Measurements from ENCODE around the gene ATXN2. TPM values are rescaled to one million over a fixed set of nuclear protein-coding genes. Genes with fewer than 3 reads are reported as not detected.

ATXN2 gene
- total RNA-seq, 2 experiments from 2014 or later: 36.1 to 81.4 TPM

DNA sequence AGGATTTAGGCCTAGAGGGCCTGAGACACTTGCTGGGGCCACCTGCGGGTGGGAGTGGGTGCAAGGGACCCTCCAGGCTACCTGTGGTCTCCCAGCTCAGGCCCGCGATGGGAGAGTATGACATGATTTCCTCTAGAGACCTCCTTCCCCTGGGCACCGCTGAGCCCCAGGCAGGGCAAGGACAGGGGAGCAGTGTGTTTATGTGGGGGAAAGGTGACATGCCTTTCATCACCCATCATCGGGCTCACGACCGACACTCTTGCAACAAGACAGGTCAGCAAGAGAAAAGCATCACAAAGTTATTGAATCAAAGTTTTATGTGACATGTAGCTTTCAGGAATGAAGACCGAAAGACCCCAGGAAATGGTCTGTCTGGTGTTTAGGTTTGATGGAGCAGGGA, 173.5 kb downstream of the ATXN2 start:
- Histone ChIP-seq H3K9me3 (ENCODE audit: low read length) (no peaks in the 10 kb centered on the region), H2AFZ (ENCODE audit: low read length) (no peak overlapping the region), H3K4me1 (ENCODE audit: insufficient read depth, low read length, poor library complexity, severe bottlenecking) (peaks cover 27% of the 10 kb centered on the region), H3K9me2 (ENCODE audit: insufficient read depth, low read length) (no peaks in the 10 kb centered on the region), H3K27ac (ENCODE audit: low read depth, low read length, poor library complexity, severe bottlenecking) (no peak overlapping the region), H3K4me3 (ENCODE audit: low read depth, low read length, poor library complexity, severe bottlenecking) (no peak overlapping the region), H4K20me1 (ENCODE audit: insufficient read depth, low read length) (0 out of 2 replicates have a peak, but pooled peaks cover 6% of the 10 kb centered on the region), H3K36me3 (ENCODE audit: insufficient read depth, low read length) (peaks cover 26% of the 10 kb centered on the region), H3K79me2 (ENCODE audit: insufficient read depth, low read depth, low read length) (peaks cover 9% of the 10 kb centered on the region), H3K4me2 (ENCODE audit: low read length) (no peak overlapping the region)
- BruUV-seq (replicated peaks): no TSS peak
- intact Hi-C loops (cut with micrococcal nuclease; ENCODE audit: unreplicated experiment): no loop called here
- ChIA-PET POLR2A (interaction anchor here (0.7 kb wide), 1 partner anchor 12 kb away, joined by 3 read pairs; no protein-coding TSS in a partner anchor), CTCF (ENCODE audit: unreplicated experiment) (no interaction called here)
- DNase-seq (ENCODE audit: low spot score): no peak
- TF ChIP-seq, protein P1, sequence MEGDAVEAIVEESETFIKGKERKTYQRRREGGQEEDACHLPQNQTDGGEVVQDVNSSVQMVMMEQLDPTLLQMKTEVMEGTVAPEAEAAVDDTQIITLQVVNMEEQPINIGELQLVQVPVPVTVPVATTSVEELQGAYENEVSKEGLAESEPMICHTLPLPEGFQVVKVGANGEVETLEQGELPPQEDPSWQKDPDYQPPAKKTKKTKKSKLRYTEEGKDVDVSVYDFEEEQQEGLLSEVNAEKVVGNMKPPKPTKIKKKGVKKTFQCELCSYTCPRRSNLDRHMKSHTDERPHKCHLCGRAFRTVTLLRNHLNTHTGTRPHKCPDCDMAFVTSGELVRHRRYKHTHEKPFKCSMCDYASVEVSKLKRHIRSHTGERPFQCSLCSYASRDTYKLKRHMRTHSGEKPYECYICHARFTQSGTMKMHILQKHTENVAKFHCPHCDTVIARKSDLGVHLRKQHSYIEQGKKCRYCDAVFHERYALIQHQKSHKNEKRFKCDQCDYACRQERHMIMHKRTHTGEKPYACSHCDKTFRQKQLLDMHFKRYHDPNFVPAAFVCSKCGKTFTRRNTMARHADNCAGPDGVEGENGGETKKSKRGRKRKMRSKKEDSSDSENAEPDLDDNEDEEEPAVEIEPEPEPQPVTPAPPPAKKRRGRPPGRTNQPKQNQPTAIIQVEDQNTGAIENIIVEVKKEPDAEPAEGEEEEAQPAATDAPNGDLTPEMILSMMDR (conservative IDR thresholded peaks at IDR 0.05; ENCODE audit: low read length): no peak

- Histone ChIP-seq H4K20me1 (ENCODE audit: insufficient read depth, low read length) (0 out of 2 replicates have a peak, but pooled peaks cover 6% of the 10 kb centered on the region), H3K4me2 (ENCODE audit: low read length) (no peak overlapping the region), H3K9me2 (ENCODE audit: insufficient read depth, low read length) (no peaks in the 10 kb centered on the region), H3K36me3 (ENCODE audit: insufficient read depth, low read length) (peaks cover 27% of the 10 kb centered on the region; the same call in 1 of the 2 replicates), H3K27ac (ENCODE audit: low read depth, low read length, poor library complexity, severe bottlenecking) (no peak overlapping the region), H3K9me3 (ENCODE audit: low read length) (no peaks in the 10 kb centered on the region), H3K4me1 (ENCODE audit: insufficient read depth, low read length, poor library complexity, severe bottlenecking) (peaks cover 19% of the 10 kb centered on the region), H3K4me3 (ENCODE audit: low read depth, low read length, poor library complexity, severe bottlenecking) (no peak overlapping the region), H2AFZ (ENCODE audit: low read length) (no peak overlapping the region), H3K79me2 (ENCODE audit: insufficient read depth, low read depth, low read length) (peaks cover 4% of the 10 kb centered on the region; the same call in 1 of the 2 replicates)
- no peak for DNase-seq (ENCODE audit: low spot score)
- no TSS peak for BruUV-seq (replicated peaks)
- POLR2A ChIA-PET: no interaction called here
- no peak for TF ChIP-seq EZH2phosphoT487 (IDR thresholded peaks at IDR 0.05; ENCODE audit: borderline replicate concordance, low read depth, low read length)
- TF ChIP-seq, protein P1 (conservative IDR thresholded peaks at IDR 0.05; ENCODE audit: low read length): 0 out of 2 replicates have a peak, but pooled peaks have one; percentile 21
- intact Hi-C loops (cut with micrococcal nuclease; ENCODE audit: unreplicated experiment): no loop called here
- CTCF ChIA-PET (ENCODE audit: unreplicated experiment): no interaction called here
Observed at GRCh38 chr12:111424793-111425251, 174.3 kb downstream of the ATXN2 start.

DNA sequence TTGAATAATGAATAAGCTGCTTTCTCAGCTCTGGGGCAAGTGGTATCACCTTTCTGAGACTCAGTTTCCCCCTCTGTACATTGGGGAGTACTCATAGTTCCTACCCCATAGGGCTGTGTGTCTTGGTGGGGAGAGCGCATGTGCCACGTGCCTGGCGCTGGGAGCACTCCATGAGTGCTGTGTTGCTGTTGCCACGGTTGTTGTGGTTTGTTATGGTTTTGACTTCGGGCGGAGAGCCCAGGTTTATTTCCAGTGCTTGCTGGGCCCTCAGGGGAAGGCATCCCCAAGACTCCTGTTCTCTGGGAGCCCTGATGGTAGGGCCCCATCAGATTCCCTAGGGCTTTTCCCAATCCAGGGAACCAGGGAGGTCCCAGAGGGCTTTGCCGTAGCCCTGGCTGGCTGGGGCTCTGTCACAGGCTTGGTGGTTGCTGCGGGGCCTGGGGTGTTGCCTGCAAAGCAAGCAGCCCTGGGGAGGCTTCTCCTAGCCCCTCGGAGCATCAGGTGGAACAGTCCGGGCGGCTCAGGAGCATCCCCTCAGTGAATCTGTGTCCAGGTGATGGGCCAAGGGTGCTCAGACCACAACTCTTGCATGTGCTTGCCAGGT, 174.8 kb downstream of the ATXN2 start:
- intact Hi-C loops (cut with micrococcal nuclease; ENCODE audit: unreplicated experiment): no loop called here
- H2AFZ ChIP-seq (ENCODE audit: low read length): no peak overlapping the region
- BruUV-seq (replicated peaks): no TSS peak
- H3K9me2 ChIP-seq (ENCODE audit: insufficient read depth, low read length): no peaks in the 10 kb centered on the region
- no peaks in the 10 kb centered on the region for H3K9me3 ChIP-seq (ENCODE audit: low read length)
- H4K20me1 ChIP-seq (ENCODE audit: insufficient read depth, low read length): 0 out of 2 replicates have a peak, but pooled peaks cover 6% of the 10 kb centered on the region
- no peak for DNase-seq (ENCODE audit: low spot score)
- H3K4me3 ChIP-seq (ENCODE audit: low read depth, low read length, poor library complexity, severe bottlenecking): no peak overlapping the region
- ChIA-PET POLR2A (no interaction called here), CTCF (ENCODE audit: unreplicated experiment) (no interaction called here)
- H3K36me3 ChIP-seq (ENCODE audit: insufficient read depth, low read length): peaks cover 32% of the 10 kb centered on the region; the same call in 1 of the 2 replicates
- peaks cover 13% of the 10 kb centered on the region for H3K4me1 ChIP-seq (ENCODE audit: insufficient read depth, low read length, poor library complexity, severe bottlenecking)
- TF ChIP-seq, protein P1 (conservative IDR thresholded peaks at IDR 0.05; ENCODE audit: low read length): no peak
- no peak for TF ChIP-seq EZH2phosphoT487 (IDR thresholded peaks at IDR 0.05; ENCODE audit: borderline replicate concordance, low read depth, low read length)
- 0 out of 2 replicates have a peak, but pooled peaks cover under 1% of the 10 kb centered on the region for H3K79me2 ChIP-seq (ENCODE audit: insufficient read depth, low read depth, low read length)
- no peak overlapping the region for H3K4me2 ChIP-seq (ENCODE audit: low read length)
- H3K27ac ChIP-seq (ENCODE audit: low read depth, low read length, poor library complexity, severe bottlenecking): no peak overlapping the region
